GM12878 (cell line): Measurements from ENCODE around the gene ANKRD55. TPM values are rescaled to one million over a fixed set of nuclear protein-coding genes. Genes with fewer than 3 reads are reported as not detected.
A peak's percentile ranks its signal among the peaks of the same experiment; 100 is the strongest.

Experiments
- BMI1 ChIP-seq: fragments of 450-650 bp; IDR thresholded peaks from 2 replicates; pipeline ENCODE4 v1.6.1; 2016; ENCODE audit warnings: mild to moderate bottlenecking, moderate library complexity, borderline replicate concordance
- CBX5 ChIP-seq: sonication (generic); IDR thresholded peaks from 2 replicates; pipeline ENCODE4 v1.6.1; 2016; ENCODE audit warnings: low read depth, moderate library complexity, mild to moderate bottlenecking, inconsistent platforms
- CHD4 ChIP-seq: fragments of 200-600 bp; sonication (generic); IDR thresholded peaks from 2 replicates; pipeline ENCODE4 v1.6.1; 2016; ENCODE audit warnings: mild to moderate bottlenecking
- CREB1 ChIP-seq: IDR thresholded peaks from 2 replicates; pipeline ENCODE4 v1.6.1; 2012; ENCODE audit warnings: low read depth, mild to moderate bottlenecking, inconsistent platforms
- CUX1 ChIP-seq: IDR thresholded peaks from 2 replicates; pipeline ENCODE4 v1.6.1; 2012; ENCODE audit warnings: improper control_type of control experiment, low read depth, low read length; ENCODE audit not compliant: insufficient replicate concordance
- ETV6 ChIP-seq, 2 experiments: fragments of 450-650 bp in 1 of 2; IDR thresholded peaks in 1 of 2; conservative IDR thresholded peaks in 1 of 2; 2 replicates each; pipeline ENCODE4 v1.6.1; 2014; ENCODE audit warnings: antibody characterized with exemption in 1 of 2, borderline replicate concordance in 1 of 2, low read depth in 1 of 2, mild to moderate bottlenecking in 1 of 2, moderate library complexity in 1 of 2
- MYC ChIP-seq: IDR thresholded peaks from 2 replicates; pipeline ENCODE4 v1.6.1; 2011; ENCODE audit warnings: mild to moderate bottlenecking, low read length, moderate library complexity, inconsistent platforms; ENCODE audit not compliant: insufficient read depth, insufficient replicate concordance, insufficient read length, severe bottlenecking
- NFYB ChIP-seq: IDR thresholded peaks from 2 replicates; pipeline ENCODE4 v1.6.1; 2011; ENCODE audit warnings: low read depth, mild to moderate bottlenecking, low read length, improper control_type of control experiment, moderate library complexity; ENCODE audit not compliant: insufficient read depth
- PAX5 ChIP-seq: IDR thresholded peaks from 2 replicates; pipeline ENCODE4 v1.6.1; 2011; ENCODE audit warnings: low read depth, low read length, borderline replicate concordance
- SP1 ChIP-seq: IDR thresholded peaks from one replicate; pipeline ENCODE4 v1.6.1; 2011; ENCODE audit warnings: low read depth, low read length
- SREBF1 ChIP-seq: IDR thresholded peaks from 2 replicates; pipeline ENCODE4 v1.6.1; 2012; ENCODE audit warnings: mild to moderate bottlenecking, low read length
- ZBTB40 ChIP-seq: fragments of 450-650 bp; IDR thresholded peaks from 2 replicates; pipeline ENCODE4 v1.6.1; 2016; ENCODE audit warnings: mild to moderate bottlenecking, moderate library complexity, borderline replicate concordance
- polyA plus RNA-seq, 11 experiments: library from polyadenylated mRNA; depleted of rRNA in 4 of 11; unstranded in 6 of 11; stranded (reverse) in 5 of 11; fragments of >200 nt; fragmentation: Nextera tagmentation in 4 of 11; fragmentation: Illumina TruSeq in 1 of 11; extraction: Ambion mirVana in 4 of 11; extraction: Trizol in 1 of 11; gene quantifications; 1 replicate in 1 of 11; 2 replicates in 10 of 11; pipeline versions ENCODE4 v1.2.1 to v1.2.3, GENCODE V29; 2011 to 2016; ENCODE audit warnings: inconsistent platforms in 2 of 11, missing spikeins in 2 of 11, low read depth in 1 of 11
- total RNA-seq, 4 experiments: library from RNA; depleted of rRNA in 3 of 4; stranded (reverse); fragments of >200 nt in 3 of 4; fragmentation: Illumina TruSeq in 1 of 4; extraction: Trizol in 1 of 4; gene quantifications; 2 replicates each; pipeline versions ENCODE4 v1.2.1 to v1.2.3, GENCODE V29; 2013 to 2021
- TF ChIP-seq, protein P1 (sequence below): fragments of 450-650 bp; IDR thresholded peaks from 2 replicates; pipeline ENCODE4 v1.6.1; 2017; ENCODE audit warnings: borderline replicate concordance
- TF ChIP-seq, protein P2 (sequence below): fragments of 450-650 bp; IDR thresholded peaks from 2 replicates; pipeline ENCODE4 v1.6.1; 2016; ENCODE audit warnings: mild to moderate bottlenecking

ANKRD55 gene
- total and polyA plus RNA-seq, 10 of the 15 experiments (the other 5 are each of a cell fraction or from before 2014, with no cell fraction given) = 0.04 TPM; not detected in 9

GRCh38 chr5:56148453-56148971, 84.6 kb downstream of the ANKRD55 start (continued):
- TF ChIP-seq CUX1 (no peak), SP1 (no peak), PAX5 (no peak; the same call in none of the 2 replicates), ZBTB40 (no peak; the same call in 1 of the 2 replicates), SREBF1 (no peak), CBX5 (no peak), CREB1 (no peak), CHD4 (no peak), ETV6 (conservative IDR thresholded peaks at IDR 0.05 in 1 of 2, IDR thresholded peaks at IDR 0.05 in 1 of 2; ENCODE audit: borderline replicate concordance in 1 of 2, low read depth in 1 of 2) (no peak), NFYB (peak; percentile 38; the same call in 1 of the 2 replicates), MYC (no peak), BMI1 (peak; percentile 38)
- TF ChIP-seq, protein P1, sequence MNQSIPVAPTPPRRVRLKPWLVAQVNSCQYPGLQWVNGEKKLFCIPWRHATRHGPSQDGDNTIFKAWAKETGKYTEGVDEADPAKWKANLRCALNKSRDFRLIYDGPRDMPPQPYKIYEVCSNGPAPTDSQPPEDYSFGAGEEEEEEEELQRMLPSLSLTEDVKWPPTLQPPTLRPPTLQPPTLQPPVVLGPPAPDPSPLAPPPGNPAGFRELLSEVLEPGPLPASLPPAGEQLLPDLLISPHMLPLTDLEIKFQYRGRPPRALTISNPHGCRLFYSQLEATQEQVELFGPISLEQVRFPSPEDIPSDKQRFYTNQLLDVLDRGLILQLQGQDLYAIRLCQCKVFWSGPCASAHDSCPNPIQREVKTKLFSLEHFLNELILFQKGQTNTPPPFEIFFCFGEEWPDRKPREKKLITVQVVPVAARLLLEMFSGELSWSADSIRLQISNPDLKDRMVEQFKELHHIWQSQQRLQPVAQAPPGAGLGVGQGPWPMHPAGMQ = peak; percentile 43; the same call in 1 of the 2 replicates
- TF ChIP-seq, protein P2, sequence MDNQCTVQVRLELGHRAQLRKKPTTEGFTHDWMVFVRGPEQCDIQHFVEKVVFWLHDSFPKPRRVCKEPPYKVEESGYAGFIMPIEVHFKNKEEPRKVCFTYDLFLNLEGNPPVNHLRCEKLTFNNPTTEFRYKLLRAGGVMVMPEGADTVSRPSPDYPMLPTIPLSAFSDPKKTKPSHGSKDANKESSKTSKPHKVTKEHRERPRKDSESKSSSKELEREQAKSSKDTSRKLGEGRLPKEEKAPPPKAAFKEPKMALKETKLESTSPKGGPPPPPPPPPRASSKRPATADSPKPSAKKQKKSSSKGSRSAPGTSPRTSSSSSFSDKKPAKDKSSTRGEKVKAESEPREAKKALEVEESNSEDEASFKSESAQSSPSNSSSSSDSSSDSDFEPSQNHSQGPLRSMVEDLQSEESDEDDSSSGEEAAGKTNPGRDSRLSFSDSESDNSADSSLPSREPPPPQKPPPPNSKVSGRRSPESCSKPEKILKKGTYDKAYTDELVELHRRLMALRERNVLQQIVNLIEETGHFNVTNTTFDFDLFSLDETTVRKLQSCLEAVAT = peak; percentile 90
